Tibial nerve (tissue), 4 donors: ENCODE measurements around the gene MATN4.

ENCODE experiments used
- EP300 ChIP-seq, 2 donors: sonication (generic); formaldehyde crosslinking; IDR thresholded peaks; one replicate each; pipeline ENCODE4 v1.6.1; 2017; ENCODE audit warnings: antibody characterized with exemption in 2 of 2, mild to moderate bottlenecking in 1 of 2
- TF ChIP-seq, protein P1 (sequence below), 5 experiments: fragments of 200-600 bp in 3 of 5; fragments of 450-650 bp in 2 of 5; sonication (generic) in 3 of 5; IDR thresholded peaks; one replicate each; pipeline ENCODE4 v1.5.1; 2016 to 2019; ENCODE audit warnings: antibody characterized with exemption in 5 of 5, mild to moderate bottlenecking in 3 of 5, moderate library complexity in 2 of 5

DNA sequence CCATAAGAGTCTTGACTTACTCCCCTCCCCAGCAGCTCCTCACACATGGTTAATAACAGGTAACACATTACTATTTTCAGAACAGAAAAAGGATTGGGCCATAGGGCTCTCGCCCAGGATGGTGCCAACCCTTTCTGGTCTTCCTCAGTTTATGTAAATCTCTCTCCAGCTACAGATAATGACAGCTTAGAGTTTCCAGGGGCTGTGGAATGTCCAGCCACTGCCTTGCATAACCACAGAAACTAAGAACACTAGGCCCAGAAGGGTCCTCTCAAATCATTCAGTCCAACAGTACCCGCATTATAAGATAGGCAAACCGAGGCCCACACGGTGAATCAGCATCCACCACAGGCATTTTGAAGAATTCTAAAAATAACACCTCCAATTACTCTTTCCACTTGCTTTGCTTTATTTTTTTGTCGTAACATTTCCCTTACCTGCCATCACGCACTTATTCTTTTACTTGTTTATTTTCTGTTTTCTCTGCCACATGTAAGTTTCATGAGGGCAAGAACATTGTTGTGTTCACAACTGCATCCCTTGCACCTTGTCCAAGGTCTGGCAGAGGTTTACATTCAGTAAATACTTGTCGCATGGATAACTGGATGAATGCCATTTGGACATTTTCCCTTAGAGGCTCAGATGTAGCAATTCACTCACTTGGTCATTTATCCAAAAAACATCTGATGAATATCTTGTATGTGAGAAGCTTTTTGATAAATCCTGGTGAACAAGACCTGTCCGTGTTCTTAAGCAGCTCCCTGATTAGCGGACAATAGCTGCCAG lies 46.5 kb upstream of the MATN4 start:
- TF ChIP-seq, protein P1, sequence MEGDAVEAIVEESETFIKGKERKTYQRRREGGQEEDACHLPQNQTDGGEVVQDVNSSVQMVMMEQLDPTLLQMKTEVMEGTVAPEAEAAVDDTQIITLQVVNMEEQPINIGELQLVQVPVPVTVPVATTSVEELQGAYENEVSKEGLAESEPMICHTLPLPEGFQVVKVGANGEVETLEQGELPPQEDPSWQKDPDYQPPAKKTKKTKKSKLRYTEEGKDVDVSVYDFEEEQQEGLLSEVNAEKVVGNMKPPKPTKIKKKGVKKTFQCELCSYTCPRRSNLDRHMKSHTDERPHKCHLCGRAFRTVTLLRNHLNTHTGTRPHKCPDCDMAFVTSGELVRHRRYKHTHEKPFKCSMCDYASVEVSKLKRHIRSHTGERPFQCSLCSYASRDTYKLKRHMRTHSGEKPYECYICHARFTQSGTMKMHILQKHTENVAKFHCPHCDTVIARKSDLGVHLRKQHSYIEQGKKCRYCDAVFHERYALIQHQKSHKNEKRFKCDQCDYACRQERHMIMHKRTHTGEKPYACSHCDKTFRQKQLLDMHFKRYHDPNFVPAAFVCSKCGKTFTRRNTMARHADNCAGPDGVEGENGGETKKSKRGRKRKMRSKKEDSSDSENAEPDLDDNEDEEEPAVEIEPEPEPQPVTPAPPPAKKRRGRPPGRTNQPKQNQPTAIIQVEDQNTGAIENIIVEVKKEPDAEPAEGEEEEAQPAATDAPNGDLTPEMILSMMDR (IDR thresholded peaks at IDR 0.05), result no peak
- no peak for TF ChIP-seq EP300 (IDR thresholded peaks at IDR 0.05)
